ENCODE measurements around the gene FILIP1L.

DNA sequence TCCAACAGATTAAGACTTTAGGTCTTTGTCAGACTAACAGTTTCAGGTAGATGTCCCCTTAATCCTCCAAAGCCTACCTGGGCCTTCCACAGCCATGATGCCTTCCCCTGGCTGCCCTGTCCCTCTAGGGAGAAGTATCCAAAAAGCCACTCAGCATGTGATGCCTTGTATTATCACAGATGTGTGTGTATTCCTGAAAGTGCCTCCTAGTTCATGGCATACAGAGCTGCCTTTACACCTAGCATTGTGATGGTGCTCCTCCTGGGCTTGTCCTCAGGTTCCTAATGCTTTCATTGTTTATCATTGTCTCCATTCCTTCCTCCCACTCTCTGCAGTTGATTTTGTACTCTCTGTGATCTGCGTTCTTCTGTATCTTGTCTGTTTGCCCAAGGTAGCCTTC lies 253.1 kb downstream of the FILIP1L start:
- no peak for TF ChIP-seq POLR2A (IDR thresholded peaks at IDR 0.05)
- TF ChIP-seq, protein P1, sequence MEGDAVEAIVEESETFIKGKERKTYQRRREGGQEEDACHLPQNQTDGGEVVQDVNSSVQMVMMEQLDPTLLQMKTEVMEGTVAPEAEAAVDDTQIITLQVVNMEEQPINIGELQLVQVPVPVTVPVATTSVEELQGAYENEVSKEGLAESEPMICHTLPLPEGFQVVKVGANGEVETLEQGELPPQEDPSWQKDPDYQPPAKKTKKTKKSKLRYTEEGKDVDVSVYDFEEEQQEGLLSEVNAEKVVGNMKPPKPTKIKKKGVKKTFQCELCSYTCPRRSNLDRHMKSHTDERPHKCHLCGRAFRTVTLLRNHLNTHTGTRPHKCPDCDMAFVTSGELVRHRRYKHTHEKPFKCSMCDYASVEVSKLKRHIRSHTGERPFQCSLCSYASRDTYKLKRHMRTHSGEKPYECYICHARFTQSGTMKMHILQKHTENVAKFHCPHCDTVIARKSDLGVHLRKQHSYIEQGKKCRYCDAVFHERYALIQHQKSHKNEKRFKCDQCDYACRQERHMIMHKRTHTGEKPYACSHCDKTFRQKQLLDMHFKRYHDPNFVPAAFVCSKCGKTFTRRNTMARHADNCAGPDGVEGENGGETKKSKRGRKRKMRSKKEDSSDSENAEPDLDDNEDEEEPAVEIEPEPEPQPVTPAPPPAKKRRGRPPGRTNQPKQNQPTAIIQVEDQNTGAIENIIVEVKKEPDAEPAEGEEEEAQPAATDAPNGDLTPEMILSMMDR (IDR thresholded peaks at IDR 0.05): no peak

Measured in vagina (tissue), 2 donors.